OCI-LY3 (cell line): ENCODE measurements around the gene PRKCE.

Experiments used
- H2AFZ ChIP-seq: fragments of 200-600, 300-600 bp; shearing (Covaris generic); 2 replicates; pipeline ENCODE4 v1.6.0; 2014; ENCODE audit warnings: antibody characterized with exemption, low read depth, low read length
- H3K27ac ChIP-seq: fragments of 200-600, 300-600 bp; sonication (generic); 2 replicates; pipeline ENCODE4 v1.5.1; 2014; ENCODE audit warnings: mild to moderate bottlenecking, low read length, moderate library complexity, mixed read lengths
- H3K27me3 ChIP-seq: fragments of 200-600, 300-600 bp; sonication (generic); 2 replicates; pipeline ENCODE4 v1.6.1; 2014; ENCODE audit warnings: low read depth, low read length, mixed read lengths
- H3K36me3 ChIP-seq: fragments of 200-600, 300-600 bp; sonication (generic); replicated peaks from 2 replicates; pipeline ENCODE3; 2014; ENCODE audit warnings: low read depth, low read length, mixed read lengths
- H3K4me1 ChIP-seq: fragments of 300-600, 200-600 bp; sonication (generic); 2 replicates; pipeline ENCODE4 v1.6.1; 2014; ENCODE audit warnings: low read length, mixed read lengths
- H3K4me2 ChIP-seq: fragments of 200-600, 300-600 bp; sonication (generic); 2 replicates; pipeline ENCODE4 v1.6.1; 2014; ENCODE audit warnings: low read length, mixed read lengths
- H3K4me3 ChIP-seq: fragments of 300-600, 200-600 bp; sonication (generic); 2 replicates; pipeline ENCODE4 v1.5.1; 2014; ENCODE audit warnings: antibody characterized with exemption, mild to moderate bottlenecking, low read length, moderate library complexity
- H3K79me2 ChIP-seq: fragments of 300-600, 200-600 bp; shearing (Covaris generic); 2 replicates; pipeline ENCODE4 v1.6.1; 2014; ENCODE audit warnings: mild to moderate bottlenecking, low read length, mixed read lengths
- H3K9ac ChIP-seq: fragments of 300-600, 200-600 bp; shearing (Covaris generic); 2 replicates; pipeline ENCODE4 v1.6.0; 2014; ENCODE audit warnings: mild to moderate bottlenecking, low read length, moderate library complexity
- H3K9me3 ChIP-seq: fragments of 200-600, 300-600 bp; shearing (Covaris generic); 2 replicates; pipeline ENCODE4 v1.6.1; 2014; ENCODE audit warnings: low read length, mixed read lengths; ENCODE audit not compliant: insufficient read depth
- H4K20me1 ChIP-seq: fragments of 200-600, 300-600 bp; sonication (generic); 2 replicates; pipeline ENCODE4 v1.6.1; 2016; ENCODE audit warnings: low read length, mixed read lengths; ENCODE audit not compliant: insufficient read depth
- EZH2phosphoT487 ChIP-seq: fragments of 200-600 bp; shearing (Covaris generic); IDR thresholded peaks from 2 replicates; pipeline ENCODE4 v1.6.1; 2018; ENCODE audit warnings: antibody characterized with exemption, mixed run types, low read depth
- TF ChIP-seq, protein P1 (sequence below): fragments of 200-600, 300-600 bp; sonication (generic); IDR thresholded peaks from 2 replicates; pipeline ENCODE4 v1.5.1; 2014; ENCODE audit warnings: antibody characterized with exemption, low read length, low read depth

PRKCE gene

DNA sequence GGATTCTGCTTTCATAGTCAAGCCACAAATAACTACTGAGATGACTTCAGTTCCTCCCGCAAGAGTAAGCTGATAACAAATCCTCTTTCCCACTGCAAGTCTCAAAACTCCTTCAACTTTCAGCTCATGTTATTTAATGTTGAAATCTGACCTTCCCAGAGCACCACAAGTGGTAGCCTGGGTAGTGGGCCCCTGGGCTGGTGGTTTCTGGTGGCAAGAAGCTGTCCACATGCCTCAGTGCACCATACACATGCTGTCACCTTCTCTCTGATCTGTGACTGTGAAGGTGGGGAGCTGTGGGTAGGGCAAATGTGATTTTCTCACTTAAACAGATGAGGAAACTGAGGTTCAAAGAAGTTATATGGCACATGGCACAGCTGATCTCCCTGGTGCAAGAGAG lies 399.6 kb downstream of the PRKCE start:
- no peak overlapping the region for H2AFZ ChIP-seq

DNA sequence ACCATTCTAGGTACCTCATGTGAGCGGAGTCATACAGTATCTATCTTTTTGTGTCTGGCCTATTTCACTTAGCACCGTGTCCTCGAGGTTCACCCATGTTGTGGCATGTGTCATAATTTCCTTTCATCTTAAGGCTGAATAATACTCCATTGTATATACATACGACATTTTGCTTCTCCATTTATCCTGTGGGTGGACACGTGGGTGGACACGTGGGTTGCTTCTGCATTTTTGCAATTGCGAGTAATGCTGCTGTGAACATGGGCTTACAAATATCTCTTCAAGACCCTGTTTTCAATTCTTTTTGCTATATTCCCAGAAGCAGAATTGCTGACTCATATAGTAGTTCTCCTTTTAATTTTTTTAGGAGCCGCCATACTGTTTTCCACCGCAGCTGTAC lies 402.1 kb downstream of the PRKCE start:
- no peak overlapping the region for H3K4me2 ChIP-seq
- H3K36me3 ChIP-seq, result no peaks in the 10 kb centered on the region
- H3K9me3 ChIP-seq, result no peaks in the 10 kb centered on the region

More for the DNA sequence above, 399.6 kb downstream of the PRKCE start:
- no peaks in the 10 kb centered on the region for H3K36me3 ChIP-seq
- peaks cover 10% of the 10 kb centered on the region for H3K4me1 ChIP-seq
- TF ChIP-seq, protein P1, sequence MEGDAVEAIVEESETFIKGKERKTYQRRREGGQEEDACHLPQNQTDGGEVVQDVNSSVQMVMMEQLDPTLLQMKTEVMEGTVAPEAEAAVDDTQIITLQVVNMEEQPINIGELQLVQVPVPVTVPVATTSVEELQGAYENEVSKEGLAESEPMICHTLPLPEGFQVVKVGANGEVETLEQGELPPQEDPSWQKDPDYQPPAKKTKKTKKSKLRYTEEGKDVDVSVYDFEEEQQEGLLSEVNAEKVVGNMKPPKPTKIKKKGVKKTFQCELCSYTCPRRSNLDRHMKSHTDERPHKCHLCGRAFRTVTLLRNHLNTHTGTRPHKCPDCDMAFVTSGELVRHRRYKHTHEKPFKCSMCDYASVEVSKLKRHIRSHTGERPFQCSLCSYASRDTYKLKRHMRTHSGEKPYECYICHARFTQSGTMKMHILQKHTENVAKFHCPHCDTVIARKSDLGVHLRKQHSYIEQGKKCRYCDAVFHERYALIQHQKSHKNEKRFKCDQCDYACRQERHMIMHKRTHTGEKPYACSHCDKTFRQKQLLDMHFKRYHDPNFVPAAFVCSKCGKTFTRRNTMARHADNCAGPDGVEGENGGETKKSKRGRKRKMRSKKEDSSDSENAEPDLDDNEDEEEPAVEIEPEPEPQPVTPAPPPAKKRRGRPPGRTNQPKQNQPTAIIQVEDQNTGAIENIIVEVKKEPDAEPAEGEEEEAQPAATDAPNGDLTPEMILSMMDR, result no peak
- TF ChIP-seq EZH2phosphoT487, result no peak
- no peak overlapping the region for H3K4me3 ChIP-seq
- no peak overlapping the region for H3K9ac ChIP-seq
- no peaks in the 10 kb centered on the region for H3K79me2 ChIP-seq
- H3K27ac ChIP-seq, result no peak overlapping the region
- no peak overlapping the region for H3K4me2 ChIP-seq
- no peaks in the 10 kb centered on the region for H3K9me3 ChIP-seq
- no peaks in the 10 kb centered on the region for H3K27me3 ChIP-seq
- no peaks in the 10 kb centered on the region for H4K20me1 ChIP-seq

DNA sequence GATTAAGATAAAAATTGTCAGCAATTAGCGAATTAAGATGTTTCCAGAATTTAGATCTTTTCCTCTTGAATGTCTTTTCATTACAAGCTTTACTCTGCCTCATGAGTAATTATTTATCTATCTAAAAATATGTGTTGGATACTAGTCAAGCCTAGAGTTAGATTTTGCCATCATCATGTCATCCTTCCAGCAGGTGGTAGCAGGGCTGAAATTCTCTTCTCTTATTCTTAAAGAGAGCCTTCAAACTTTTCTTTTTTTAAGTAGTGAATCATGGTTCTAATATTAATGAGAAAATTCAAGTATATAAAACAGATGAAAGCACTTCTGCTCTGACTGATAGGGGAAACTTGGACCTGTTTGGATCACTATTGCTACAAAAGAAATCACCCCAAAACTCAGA lies 405.1 kb downstream of the PRKCE start:
- Histone ChIP-seq H3K9ac (no peak overlapping the region), H3K27me3 (no peaks in the 10 kb centered on the region), H4K20me1 (no peaks in the 10 kb centered on the region), H3K27ac (no peak overlapping the region), H3K4me3 (no peak overlapping the region), H3K79me2 (no peaks in the 10 kb centered on the region), H3K9me3 (no peaks in the 10 kb centered on the region), H2AFZ (no peak overlapping the region), H3K36me3 (no peaks in the 10 kb centered on the region), H3K4me1 (no peaks in the 10 kb centered on the region), H3K4me2 (no peak overlapping the region)
- TF ChIP-seq, protein P1, result no peak
- TF ChIP-seq EZH2phosphoT487, result no peak

More for the DNA sequence above, 402.1 kb downstream of the PRKCE start:
- no peak for TF ChIP-seq EZH2phosphoT487
- TF ChIP-seq, protein P1, result no peak
- Histone ChIP-seq H4K20me1 (no peaks in the 10 kb centered on the region), H3K9ac (no peak overlapping the region), H3K4me1 (peaks cover 10% of the 10 kb centered on the region), H2AFZ (no peak overlapping the region), H3K79me2 (no peaks in the 10 kb centered on the region), H3K4me3 (no peak overlapping the region), H3K27ac (no peak overlapping the region), H3K27me3 (no peaks in the 10 kb centered on the region)

DNA sequence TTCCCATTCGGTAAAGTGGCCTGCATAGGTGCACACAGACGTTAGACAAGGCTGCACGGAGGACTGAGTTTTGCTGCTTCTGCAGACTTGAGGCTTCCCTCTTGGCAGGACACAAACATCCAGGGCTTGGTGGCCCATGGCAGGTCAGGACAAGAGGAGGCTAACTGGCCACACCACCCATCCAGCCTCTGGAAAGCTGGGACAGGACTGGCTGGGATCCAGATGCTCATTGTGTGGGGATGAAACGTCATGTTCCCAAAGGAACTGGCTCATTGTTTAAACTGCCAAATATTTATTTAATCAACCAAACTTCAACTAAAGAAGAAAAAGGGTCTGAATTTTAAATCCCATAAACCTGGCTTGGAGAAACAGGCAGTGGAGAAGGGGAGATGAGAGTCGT lies 406.7 kb downstream of the PRKCE start:
- no peak for TF ChIP-seq EZH2phosphoT487
- TF ChIP-seq, protein P1, result no peak
- H3K36me3 ChIP-seq, result no peaks in the 10 kb centered on the region
- no peak overlapping the region for H3K4me3 ChIP-seq
- no peak overlapping the region for H3K9ac ChIP-seq
- no peaks in the 10 kb centered on the region for H3K9me3 ChIP-seq
- H3K27me3 ChIP-seq, result no peaks in the 10 kb centered on the region
- H3K27ac ChIP-seq, result no peak overlapping the region
- no peaks in the 10 kb centered on the region for H3K4me1 ChIP-seq
- no peak overlapping the region for H3K4me2 ChIP-seq
- H4K20me1 ChIP-seq, result no peaks in the 10 kb centered on the region
- H3K79me2 ChIP-seq, result no peaks in the 10 kb centered on the region
- H2AFZ ChIP-seq, result no peak overlapping the region
